GM12801 (cell line): ENCODE measurements around the gene NIM1K.

Experiments
- TF ChIP-seq, protein P1 (sequence below): IDR thresholded peaks from one replicate; pipeline ENCODE4 v1.5.1; 2011; ENCODE audit warnings: control low read depth; ENCODE audit not compliant: insufficient read length; ENCODE audit errors: extremely low read depth

Gene NIM1K

DNA sequence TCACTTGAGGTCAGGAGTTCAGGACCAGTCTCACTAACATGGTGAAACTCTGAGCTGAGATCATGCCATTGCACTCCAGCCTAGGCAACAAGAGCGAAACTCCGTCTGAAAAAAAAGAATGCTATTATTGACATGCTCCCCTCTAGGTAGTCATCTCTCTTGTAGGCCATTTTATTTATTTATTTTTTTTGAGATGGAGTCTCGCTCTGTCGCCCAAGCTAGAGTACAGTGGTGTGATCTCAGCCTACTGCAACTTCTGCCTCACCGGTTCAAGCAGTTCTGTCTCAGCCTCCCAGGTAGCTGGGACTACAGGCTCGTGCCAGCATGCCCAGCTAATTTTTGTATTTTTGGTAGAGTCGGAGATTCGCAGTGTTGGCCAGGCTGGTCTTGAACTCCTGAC lies 20.6 kb upstream of the NIM1K start:
- TF ChIP-seq, protein P1, sequence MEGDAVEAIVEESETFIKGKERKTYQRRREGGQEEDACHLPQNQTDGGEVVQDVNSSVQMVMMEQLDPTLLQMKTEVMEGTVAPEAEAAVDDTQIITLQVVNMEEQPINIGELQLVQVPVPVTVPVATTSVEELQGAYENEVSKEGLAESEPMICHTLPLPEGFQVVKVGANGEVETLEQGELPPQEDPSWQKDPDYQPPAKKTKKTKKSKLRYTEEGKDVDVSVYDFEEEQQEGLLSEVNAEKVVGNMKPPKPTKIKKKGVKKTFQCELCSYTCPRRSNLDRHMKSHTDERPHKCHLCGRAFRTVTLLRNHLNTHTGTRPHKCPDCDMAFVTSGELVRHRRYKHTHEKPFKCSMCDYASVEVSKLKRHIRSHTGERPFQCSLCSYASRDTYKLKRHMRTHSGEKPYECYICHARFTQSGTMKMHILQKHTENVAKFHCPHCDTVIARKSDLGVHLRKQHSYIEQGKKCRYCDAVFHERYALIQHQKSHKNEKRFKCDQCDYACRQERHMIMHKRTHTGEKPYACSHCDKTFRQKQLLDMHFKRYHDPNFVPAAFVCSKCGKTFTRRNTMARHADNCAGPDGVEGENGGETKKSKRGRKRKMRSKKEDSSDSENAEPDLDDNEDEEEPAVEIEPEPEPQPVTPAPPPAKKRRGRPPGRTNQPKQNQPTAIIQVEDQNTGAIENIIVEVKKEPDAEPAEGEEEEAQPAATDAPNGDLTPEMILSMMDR, result no peak

DNA sequence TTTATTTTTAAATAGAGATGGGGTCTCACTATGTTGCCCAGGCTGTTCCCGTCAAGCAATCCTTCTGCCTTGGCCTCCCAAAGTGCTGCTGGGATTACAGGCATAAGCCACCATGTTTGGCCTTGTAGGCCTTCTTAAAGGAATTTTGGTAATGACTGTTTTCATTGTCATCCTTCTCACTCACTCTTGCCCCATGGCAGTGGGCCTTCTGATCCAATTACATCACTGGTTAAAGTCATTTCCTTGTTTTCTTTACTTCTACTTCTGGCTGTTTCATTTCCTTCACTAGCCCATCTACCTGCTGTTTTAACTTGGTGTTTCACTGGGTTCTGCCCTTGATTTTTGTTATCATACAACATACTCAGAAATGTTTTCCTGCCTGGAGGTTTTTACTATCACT lies 20.1 kb upstream of the NIM1K start:
- TF ChIP-seq, protein P1, result no peak

DNA sequence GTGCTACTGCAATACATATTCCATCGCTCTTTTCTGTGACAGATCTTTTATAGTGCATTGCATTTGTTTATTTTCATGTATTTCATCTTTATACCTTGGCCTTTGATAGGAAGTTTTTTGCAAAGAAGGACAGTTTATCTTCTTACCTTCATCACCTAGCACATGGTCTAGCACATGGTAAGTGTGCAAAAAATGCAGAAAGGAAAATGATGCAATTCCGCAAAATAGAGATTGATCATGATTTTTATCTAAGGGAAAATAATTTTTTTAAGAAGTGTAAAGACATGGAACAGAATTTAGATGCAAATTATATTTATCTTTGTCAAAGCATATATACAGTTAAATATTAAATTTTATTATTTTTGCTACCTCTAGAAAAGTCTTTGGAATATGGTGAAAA lies 19.2 kb upstream of the NIM1K start:
- TF ChIP-seq, protein P1, result no peak

DNA sequence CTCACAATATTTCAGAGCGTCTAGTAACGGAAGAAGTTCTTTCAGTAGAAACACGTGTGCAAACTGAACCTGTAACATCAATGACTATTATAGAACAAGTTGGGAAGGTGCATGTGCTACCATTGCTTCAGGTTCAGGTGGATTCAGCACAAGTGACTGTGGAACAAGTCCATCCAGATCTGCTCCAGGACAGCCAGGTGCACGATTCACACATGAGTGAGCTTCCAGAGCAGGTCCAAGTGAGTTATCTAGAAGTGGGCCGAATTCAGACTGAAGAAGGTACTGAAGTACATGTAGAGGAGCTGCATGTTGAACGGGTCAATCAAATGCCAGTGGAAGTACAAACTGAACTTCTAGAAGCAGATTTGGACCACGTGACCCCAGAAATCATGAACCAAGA lies 17.4 kb upstream of the NIM1K start:
- TF ChIP-seq, protein P1, result no peak

DNA sequence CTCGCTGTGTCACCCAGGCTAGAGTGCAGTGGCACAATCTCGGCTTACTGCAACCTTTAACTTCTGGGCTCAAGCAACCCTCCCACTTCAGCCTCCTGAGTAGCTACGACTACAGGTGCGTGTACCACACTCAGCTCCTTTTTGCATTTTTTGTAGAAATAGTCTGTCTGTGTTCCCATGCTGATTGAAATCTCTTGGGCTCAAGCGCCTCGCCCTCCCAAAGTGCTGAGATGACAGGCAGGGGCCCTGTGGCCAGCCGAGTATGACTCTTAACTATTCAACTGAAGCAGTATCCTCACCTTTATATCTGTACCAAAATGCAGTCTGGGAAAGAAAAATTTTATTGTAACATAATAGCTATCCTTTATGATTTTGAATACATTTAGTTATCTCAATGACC lies 12.2 kb upstream of the NIM1K start:
- TF ChIP-seq, protein P1, result no peak

DNA sequence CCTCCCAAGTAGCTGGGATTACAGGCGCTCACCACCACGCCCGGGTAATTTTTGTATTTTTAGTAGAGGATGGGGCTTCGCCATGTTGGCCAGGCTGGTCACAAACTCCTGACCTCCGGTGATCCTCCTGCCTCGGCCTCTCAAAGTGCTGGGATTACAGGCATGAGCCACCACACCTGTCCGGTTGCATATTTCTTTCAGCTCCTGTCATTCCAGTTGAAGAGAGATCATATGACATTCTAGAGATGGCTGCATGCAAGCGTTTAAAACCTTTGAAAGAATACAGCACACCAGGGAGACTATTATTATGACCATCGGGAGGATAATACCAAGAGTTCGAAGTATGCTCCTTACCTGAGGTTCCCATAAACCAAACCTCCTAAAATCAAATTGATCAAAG lies 9.6 kb upstream of the NIM1K start:
- TF ChIP-seq, protein P1, result no peak

DNA sequence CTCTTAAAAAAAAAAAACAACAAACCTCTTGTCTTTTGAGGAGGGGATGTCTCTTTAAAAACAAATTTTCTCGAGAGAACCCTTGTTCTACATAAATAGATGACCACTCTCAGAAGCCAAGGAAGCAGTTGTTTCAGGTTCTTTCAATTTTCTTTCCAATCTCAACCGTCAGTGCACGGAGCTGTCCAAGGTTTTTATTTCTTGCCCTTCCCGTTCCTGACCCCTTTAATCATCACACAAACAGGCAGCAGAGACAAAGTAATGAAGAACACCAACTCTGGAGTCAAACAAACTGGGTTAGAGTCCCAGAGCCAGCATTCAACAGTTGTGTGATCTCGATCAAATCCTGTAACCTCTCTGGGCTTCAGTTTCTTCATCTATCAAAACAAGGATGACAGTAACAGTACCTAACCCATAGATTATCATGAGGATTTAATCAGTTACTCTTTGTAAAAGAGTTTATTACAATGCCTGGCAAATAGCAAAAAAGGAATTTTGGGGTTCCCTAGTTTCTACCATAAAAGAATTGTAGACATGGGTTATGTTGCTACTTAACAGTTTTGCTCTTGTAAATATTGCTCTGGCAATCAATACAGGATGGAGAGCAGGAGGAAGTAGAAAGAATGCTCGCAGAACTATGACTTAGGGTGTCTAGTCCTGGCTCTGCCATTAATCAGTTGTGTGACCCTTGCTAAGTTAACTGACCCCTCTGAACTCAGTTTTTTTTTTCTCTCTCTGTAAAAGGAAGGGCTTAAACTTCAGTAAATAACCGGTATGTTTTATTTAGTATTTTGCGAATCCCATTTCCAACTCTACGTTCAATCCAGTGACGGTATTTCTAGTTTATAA lies 1.0 kb upstream of the NIM1K start:
- TF ChIP-seq, protein P1, result no peak
